ENCODE measurements around the gene METTL16. TPM values are rescaled to one million over a fixed set of nuclear protein-coding genes. Genes with fewer than 3 reads are reported as not detected.

METTL16 gene
- total RNA-seq, 6 donors from 2014 or later, result 20.3 to 37.2 (median 30.6) TPM

- H3K4me1 ChIP-seq, result peaks cover 0 to 20% (median 12%) of the 10 kb centered on the region in 4 donors
- WGBS, 2 donors, result 89 to 92% methylated on average over 11 of the region's 11 CpGs
- H3K9me3 ChIP-seq, result no peaks in the 10 kb centered on the region
- H3K27me3 ChIP-seq, result no peaks in the 10 kb centered on the region
- TF ChIP-seq CTCF (IDR thresholded peaks at IDR 0.05) (no peak), POLR2AphosphoS5 (IDR thresholded peaks at IDR 0.05) (no peak), EP300 (IDR thresholded peaks at IDR 0.05) (no peak), POLR2A (IDR thresholded peaks at IDR 0.05) (no peak)
- peak overlapping the region in 1 of 4 donors; percentile 19 for H3K27ac ChIP-seq
- DNase-seq (no peak), ATAC-seq (ENCODE audit: low FRiP score in 2 of 2) (no peak)
- H3K4me3 ChIP-seq, result no peak overlapping the region
- peaks cover 0 to 54% (median 45%) of the 10 kb centered on the region in 4 donors for H3K36me3 ChIP-seq
These were observed 128.0 kb downstream of the METTL16 start for GRCh38 chr17:2383628-2384167.

- TF ChIP-seq POLR2AphosphoS5 (IDR thresholded peaks at IDR 0.05) (no peak), CTCF (IDR thresholded peaks at IDR 0.05) (no peak), EP300 (IDR thresholded peaks at IDR 0.05) (no peak)
- Histone ChIP-seq H3K4me1 (peaks cover 0 to 20% (median 12%) of the 10 kb centered on the region in 4 donors), H3K36me3 (peaks cover 0 to 57% (median 41%) of the 10 kb centered on the region in 4 donors), H3K27ac (peak overlapping the region in 1 of 4 donors; percentile 4), H3K27me3 (no peaks in the 10 kb centered on the region), H3K9me3 (no peaks in the 10 kb centered on the region), H3K4me3 (no peak overlapping the region)
- no peak for DNase-seq
- WGBS, 2 donors, result 62 to 66% methylated on average over 11 to 15 of the region's 15 CpGs
- ATAC-seq (ENCODE audit: low FRiP score in 2 of 2), result no peak
These were observed 130.6 kb downstream of the METTL16 start for GRCh38 chr17:2380950-2381649.

- Histone ChIP-seq H3K4me3 (no peak overlapping the region), H3K9me3 (no peaks in the 10 kb centered on the region), H3K36me3 (peaks cover 4 to 58% (median 41%) of the 10 kb centered on the region in 4 donors), H3K27me3 (no peaks in the 10 kb centered on the region), H3K27ac (peak overlapping the region in 1 of 4 donors; percentile 4), H3K4me1 (peaks cover 0 to 20% (median 12%) of the 10 kb centered on the region in 4 donors)
- no peak for TF ChIP-seq POLR2AphosphoS5 (IDR thresholded peaks at IDR 0.05)
- 78 to 90% methylated on average over 9 to 12 of the region's 16 CpGs for WGBS, 2 donors
- DNase-seq (peak in 1 of 2 donors; percentile 57), ATAC-seq (ENCODE audit: low FRiP score in 2 of 2) (no peak)
These were observed 131.3 kb downstream of the METTL16 start for GRCh38 chr17:2380226-2380922.

GRCh38 chr17:2379489-2380225 lies 132.0 kb downstream of the METTL16 start:
- H3K27me3 ChIP-seq, result no peaks in the 10 kb centered on the region
- H3K36me3 ChIP-seq, result peaks cover 4 to 62% (median 42%) of the 10 kb centered on the region in 4 donors
- H3K4me3 ChIP-seq, result no peak overlapping the region
- WGBS, 2 donors, result 92% methylated on average over 25 of the region's 25 CpGs; no CpG with 5 or more reads in 1 of the 2 donors
- ATAC-seq (ENCODE audit: low FRiP score in 2 of 2) (no peak), DNase-seq (peak in 1 of 2 donors; percentile 72)
- H3K9me3 ChIP-seq, result no peaks in the 10 kb centered on the region
- no peak for TF ChIP-seq POLR2AphosphoS5 (IDR thresholded peaks at IDR 0.05)
- no peak for TF ChIP-seq EP300 (IDR thresholded peaks at IDR 0.05)
- no peak for TF ChIP-seq CTCF (IDR thresholded peaks at IDR 0.05)
- no peak for TF ChIP-seq POLR2A (IDR thresholded peaks at IDR 0.05)
- H3K4me1 ChIP-seq, result peaks cover 0 to 20% (median 12%) of the 10 kb centered on the region in 4 donors
- H3K27ac ChIP-seq, result no peak overlapping the region

GRCh38 chr17:2378905-2379304 lies 132.8 kb downstream of the METTL16 start:
- DNase-seq (peak in 1 of 2 donors; percentile 40), ATAC-seq (ENCODE audit: low FRiP score in 2 of 2) (no peak)
- Histone ChIP-seq H3K36me3 (peaks cover 4 to 70% (median 45%) of the 10 kb centered on the region in 4 donors), H3K27ac (no peak overlapping the region), H3K9me3 (no peaks in the 10 kb centered on the region), H3K4me3 (no peak overlapping the region), H3K4me1 (peaks cover 0 to 20% (median 12%) of the 10 kb centered on the region in 4 donors), H3K27me3 (no peaks in the 10 kb centered on the region)
- 88 to 94% methylated on average over 6 to 11 of the region's 11 CpGs for WGBS, 2 donors
- TF ChIP-seq POLR2A (IDR thresholded peaks at IDR 0.05), result no peak
- TF ChIP-seq CTCF (IDR thresholded peaks at IDR 0.05), result no peak
- TF ChIP-seq POLR2AphosphoS5 (IDR thresholded peaks at IDR 0.05), result no peak
- TF ChIP-seq EP300 (IDR thresholded peaks at IDR 0.05), result no peak
